Liver (tissue), 3 donors: ENCODE measurements around the gene B3GNT2.
A peak's percentile ranks its signal among the peaks of the same experiment; 100 is the strongest.

ENCODE experiments used
- CTCF ChIP-seq: fragments of 150-350 bp; IDR thresholded peaks from 2 replicates; pipeline ENCODE4 v1.5.1; 2017; ENCODE audit warnings: improper control_type of control experiment, low read depth, low read length; ENCODE audit not compliant: missing input control
- EGR1 ChIP-seq, 2 donors: IDR thresholded peaks; 2 replicates each; pipeline ENCODE4 v1.6.1; 2016 to 2018; ENCODE audit warnings: antibody characterized with exemption in 2 of 2, low read depth in 2 of 2
- HNF4A ChIP-seq, 2 donors: conservative IDR thresholded peaks; 2 replicates each; pipeline ENCODE4 v1.6.1; 2016; ENCODE audit warnings: antibody characterized with exemption in 2 of 2, mild to moderate bottlenecking in 2 of 2
- TF ChIP-seq, protein P1 (sequence below): IDR thresholded peaks from 2 replicates; pipeline ENCODE4 v1.6.1; 2016; ENCODE audit warnings: antibody characterized with exemption
- donor health status: healthy.
- donor health status: healthy.

- TF ChIP-seq, protein P1, sequence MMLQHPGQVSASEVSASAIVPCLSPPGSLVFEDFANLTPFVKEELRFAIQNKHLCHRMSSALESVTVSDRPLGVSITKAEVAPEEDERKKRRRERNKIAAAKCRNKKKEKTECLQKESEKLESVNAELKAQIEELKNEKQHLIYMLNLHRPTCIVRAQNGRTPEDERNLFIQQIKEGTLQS, result no peak
- TF ChIP-seq CTCF, result no peak
- TF ChIP-seq EGR1 (IDR thresholded peaks at IDR 0.05; ENCODE audit: low read depth in 2 of 2), result no peak
- TF ChIP-seq HNF4A (conservative IDR thresholded peaks at IDR 0.05), result peak; percentile 91 to 98
These were observed 7.5 kb upstream of the B3GNT2 start for GRCh38 chr2:62188416-62188815.
